Stomach (tissue), 4 donors: ENCODE results near the gene TCL1A.

Experiments used
- POLR2AphosphoS5 ChIP-seq, 3 donors: sonication (generic); formaldehyde crosslinking; IDR thresholded peaks; one replicate each; pipeline ENCODE4 v1.6.1; 2016; ENCODE audit warnings: antibody characterized with exemption in 3 of 3
- TF ChIP-seq, protein P1 (sequence below), 7 experiments: fragments of 450-650 bp in 4 of 7; fragments of 200-600 bp in 3 of 7; sonication (generic) in 3 of 7; IDR thresholded peaks; one replicate each; pipeline ENCODE4 v1.5.1; 2016 to 2019; ENCODE audit warnings: antibody characterized with exemption in 7 of 7, control low read depth in 2 of 7, mild to moderate bottlenecking in 1 of 7

DNA sequence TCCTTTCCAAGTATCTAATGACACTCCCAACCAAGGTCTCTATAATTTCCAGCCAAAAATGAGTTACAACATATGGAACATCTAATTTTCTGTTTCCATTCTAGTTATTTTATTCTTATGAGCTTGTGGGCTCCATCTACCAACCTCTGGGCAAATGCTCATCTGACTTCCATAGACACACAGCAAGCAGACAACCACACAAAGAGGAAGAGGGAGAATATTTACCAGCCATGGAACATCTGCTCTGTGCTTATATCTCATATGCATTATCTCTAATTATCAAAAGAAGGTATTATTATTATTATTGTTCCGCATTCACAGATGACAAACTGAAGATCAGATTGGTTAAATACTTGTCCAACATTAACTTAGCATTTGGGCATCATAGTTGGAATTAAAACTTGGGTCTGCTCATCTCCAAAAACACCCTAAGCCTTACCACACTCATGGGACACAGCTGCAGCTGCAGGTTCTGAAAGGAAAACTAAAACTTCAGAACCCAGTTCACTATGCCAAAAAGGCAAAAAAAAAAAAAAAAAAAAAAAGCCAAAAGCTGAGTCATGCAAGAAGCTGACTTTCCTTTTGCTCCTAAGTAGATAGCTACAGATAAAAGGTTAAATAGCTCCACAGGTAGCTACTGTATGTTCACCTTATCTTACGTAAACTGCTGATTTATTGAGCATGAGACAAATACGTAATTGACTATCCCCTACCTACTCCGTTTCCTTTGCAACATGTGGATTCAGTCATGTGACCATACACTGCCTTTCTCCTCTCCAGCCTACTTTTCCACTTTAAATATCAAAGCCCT lies 51.3 kb downstream of the TCL1A start:
- peak in 1 of 3 donors; percentile 6 for TF ChIP-seq POLR2AphosphoS5 (IDR thresholded peaks at IDR 0.05)
- TF ChIP-seq, protein P1, sequence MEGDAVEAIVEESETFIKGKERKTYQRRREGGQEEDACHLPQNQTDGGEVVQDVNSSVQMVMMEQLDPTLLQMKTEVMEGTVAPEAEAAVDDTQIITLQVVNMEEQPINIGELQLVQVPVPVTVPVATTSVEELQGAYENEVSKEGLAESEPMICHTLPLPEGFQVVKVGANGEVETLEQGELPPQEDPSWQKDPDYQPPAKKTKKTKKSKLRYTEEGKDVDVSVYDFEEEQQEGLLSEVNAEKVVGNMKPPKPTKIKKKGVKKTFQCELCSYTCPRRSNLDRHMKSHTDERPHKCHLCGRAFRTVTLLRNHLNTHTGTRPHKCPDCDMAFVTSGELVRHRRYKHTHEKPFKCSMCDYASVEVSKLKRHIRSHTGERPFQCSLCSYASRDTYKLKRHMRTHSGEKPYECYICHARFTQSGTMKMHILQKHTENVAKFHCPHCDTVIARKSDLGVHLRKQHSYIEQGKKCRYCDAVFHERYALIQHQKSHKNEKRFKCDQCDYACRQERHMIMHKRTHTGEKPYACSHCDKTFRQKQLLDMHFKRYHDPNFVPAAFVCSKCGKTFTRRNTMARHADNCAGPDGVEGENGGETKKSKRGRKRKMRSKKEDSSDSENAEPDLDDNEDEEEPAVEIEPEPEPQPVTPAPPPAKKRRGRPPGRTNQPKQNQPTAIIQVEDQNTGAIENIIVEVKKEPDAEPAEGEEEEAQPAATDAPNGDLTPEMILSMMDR (IDR thresholded peaks at IDR 0.05), result no peak
